DMS 273 (cell line): ENCODE measurements around the gene MAP6D1.
"Not testable (repeated sequence)": the region's sequence is repeated elsewhere in the genome, so short reads cannot be mapped to it uniquely, and the experiment has no call there.

Source experiments
- DNase-seq: peaks from one replicate; lab custom pipeline; 2025; ENCODE audit not compliant: unreplicated experiment; lab: John Stamatoyannopoulos, UW

The MAP6D1 gene

GRCh38 chr3:183801601-183802000 lies 23.8 kb downstream of the MAP6D1 start:
- no peak for DNase-seq

GRCh38 chr3:183800243-183800863 lies 25.0 kb downstream of the MAP6D1 start:
- no peak for DNase-seq

- DNase-seq: no peak
Measured at GRCh38 chr3:183799461-183799860, 25.9 kb downstream of the MAP6D1 start.

- DNase-seq: no peak
Measured at GRCh38 chr3:183797996-183798395, 27.4 kb downstream of the MAP6D1 start.

GRCh38 chr3:183796372-183796771 lies 29.0 kb downstream of the MAP6D1 start:
- DNase-seq: no peak

GRCh38 chr3:183794452-183794851 lies 30.9 kb downstream of the MAP6D1 start:
- DNase-seq: no peak

GRCh38 chr3:183792976-183793375 lies 32.4 kb downstream of the MAP6D1 start:
- no peak for DNase-seq

GRCh38 chr3:183790700-183791099 lies 34.7 kb downstream of the MAP6D1 start:
- no peak for DNase-seq

- no peak for DNase-seq
Measured at GRCh38 chr3:183789826-183790225, 35.6 kb downstream of the MAP6D1 start.

GRCh38 chr3:183784503-183784902 lies 40.9 kb downstream of the MAP6D1 start:
- not testable (repeated sequence) for DNase-seq

- no peak for DNase-seq
Measured at GRCh38 chr3:183782576-183783276, 42.7 kb downstream of the MAP6D1 start.

GRCh38 chr3:183781246-183781645 lies 44.1 kb downstream of the MAP6D1 start:
- no peak for DNase-seq

- DNase-seq: no peak
Measured at GRCh38 chr3:183779896-183780465, 45.4 kb downstream of the MAP6D1 start.

GRCh38 chr3:183777016-183777618 lies 48.3 kb downstream of the MAP6D1 start:
- no peak for DNase-seq

- not testable (repeated sequence) for DNase-seq
Measured at GRCh38 chr3:183776451-183776850, 48.9 kb downstream of the MAP6D1 start.

- no peak for DNase-seq
Measured at GRCh38 chr3:183775781-183776180, 49.6 kb downstream of the MAP6D1 start.

GRCh38 chr3:183774631-183775030 lies 50.7 kb downstream of the MAP6D1 start:
- DNase-seq: no peak

- DNase-seq: no peak
Measured at GRCh38 chr3:183769453-183769852, 55.9 kb downstream of the MAP6D1 start.

- DNase-seq: no peak
Measured at GRCh38 chr3:183768114-183768513, 57.3 kb downstream of the MAP6D1 start.

- peak; percentile 88 for DNase-seq
Measured at GRCh38 chr3:183766745-183767606, 58.4 kb downstream of the MAP6D1 start.

GRCh38 chr3:183766107-183766506 lies 59.3 kb downstream of the MAP6D1 start:
- no peak for DNase-seq
